H1 (cell line): ENCODE data around the gene EPS8.

Experiments
- TBP ChIP-seq: IDR thresholded peaks from 2 replicates; pipeline ENCODE4 v1.6.1; 2011; ENCODE audit warnings: low read depth, low read length, improper control_type of control experiment
- TF ChIP-seq, protein P1 (sequence below), 3 experiments: IDR thresholded peaks; 1 replicate in 2 of 3; 2 replicates in 1 of 3; pipeline versions ENCODE4 v1.5.1 to v1.6.1; 2011; ENCODE audit warnings: low read length in 3 of 3, mild to moderate bottlenecking in 3 of 3, inconsistent platforms in 2 of 3, low read depth in 1 of 3, moderate library complexity in 1 of 3; ENCODE audit not compliant: insufficient read depth in 1 of 3; ENCODE audit errors: control extremely low read depth in 1 of 3

DNA sequence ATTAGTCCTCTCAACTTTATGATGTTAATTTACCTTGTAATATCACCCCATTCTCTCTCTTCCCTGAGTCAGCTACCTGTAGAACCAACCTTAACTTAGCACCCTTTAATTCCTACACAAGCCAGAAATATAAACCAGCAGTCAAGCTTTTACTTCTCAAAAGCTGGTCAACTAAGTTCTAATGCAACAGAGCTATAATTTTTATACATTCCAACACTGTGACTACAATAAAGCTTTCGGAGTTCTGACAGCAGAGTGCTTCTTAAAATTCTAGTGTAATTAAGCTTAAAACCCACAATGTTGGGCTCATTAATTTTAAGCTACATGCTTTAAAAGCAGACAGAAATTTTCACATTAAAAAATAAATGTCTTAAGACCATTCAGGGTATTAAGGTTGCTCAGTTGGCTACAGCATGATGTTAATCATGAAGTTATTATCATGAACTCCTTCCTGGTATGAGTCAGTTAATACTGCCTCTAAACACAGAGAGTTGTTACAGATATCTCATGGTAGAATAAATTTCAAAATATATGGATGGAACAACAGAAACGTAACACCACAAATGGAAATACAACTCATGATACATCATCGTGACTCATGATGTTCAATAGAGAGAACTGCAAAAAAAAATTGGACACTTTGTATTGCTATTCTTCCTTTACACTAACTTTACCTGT, 126.7 kb downstream of the EPS8 start:
- no peak for TF ChIP-seq TBP
- TF ChIP-seq, protein P1, sequence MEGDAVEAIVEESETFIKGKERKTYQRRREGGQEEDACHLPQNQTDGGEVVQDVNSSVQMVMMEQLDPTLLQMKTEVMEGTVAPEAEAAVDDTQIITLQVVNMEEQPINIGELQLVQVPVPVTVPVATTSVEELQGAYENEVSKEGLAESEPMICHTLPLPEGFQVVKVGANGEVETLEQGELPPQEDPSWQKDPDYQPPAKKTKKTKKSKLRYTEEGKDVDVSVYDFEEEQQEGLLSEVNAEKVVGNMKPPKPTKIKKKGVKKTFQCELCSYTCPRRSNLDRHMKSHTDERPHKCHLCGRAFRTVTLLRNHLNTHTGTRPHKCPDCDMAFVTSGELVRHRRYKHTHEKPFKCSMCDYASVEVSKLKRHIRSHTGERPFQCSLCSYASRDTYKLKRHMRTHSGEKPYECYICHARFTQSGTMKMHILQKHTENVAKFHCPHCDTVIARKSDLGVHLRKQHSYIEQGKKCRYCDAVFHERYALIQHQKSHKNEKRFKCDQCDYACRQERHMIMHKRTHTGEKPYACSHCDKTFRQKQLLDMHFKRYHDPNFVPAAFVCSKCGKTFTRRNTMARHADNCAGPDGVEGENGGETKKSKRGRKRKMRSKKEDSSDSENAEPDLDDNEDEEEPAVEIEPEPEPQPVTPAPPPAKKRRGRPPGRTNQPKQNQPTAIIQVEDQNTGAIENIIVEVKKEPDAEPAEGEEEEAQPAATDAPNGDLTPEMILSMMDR (IDR thresholded peaks at IDR 0.05; ENCODE audit: control extremely low read depth in 1 of 3, insufficient read depth in 1 of 3, low read depth in 1 of 3, low read length in 3 of 3) = no peak
